Measurements from ENCODE around the gene ADGRV1. TPM values are rescaled to one million over a fixed set of nuclear protein-coding genes. Genes with fewer than 3 reads are reported as not detected.
"Not testable (repeated sequence)": the region's sequence is repeated elsewhere in the genome, so short reads cannot be mapped to it uniquely, and the experiment has no call there.

The ADGRV1 gene
- total RNA-seq, 1 donor from 2014 or later: 474 TPM

DNA sequence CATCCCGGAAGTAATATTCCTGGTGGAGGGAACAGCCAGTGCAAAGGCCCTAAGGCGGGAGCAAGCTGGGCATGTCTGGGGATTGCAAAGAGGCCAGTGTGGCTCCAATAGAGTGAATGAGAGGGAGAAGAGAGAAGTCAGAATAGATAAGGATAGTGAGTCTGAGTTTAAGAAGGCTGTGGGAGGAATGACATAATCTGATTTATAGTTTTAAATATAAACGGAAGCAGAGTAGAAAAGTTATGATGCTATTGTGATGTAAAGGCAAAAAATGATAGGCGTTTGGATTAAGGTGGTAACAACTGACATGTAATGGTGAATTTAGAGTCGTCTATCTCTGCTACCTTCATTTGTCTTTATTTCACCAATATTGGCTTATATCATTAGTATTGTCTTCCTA, 473.5 kb downstream of the ADGRV1 start:
- no peak for DNase-seq

DNA sequence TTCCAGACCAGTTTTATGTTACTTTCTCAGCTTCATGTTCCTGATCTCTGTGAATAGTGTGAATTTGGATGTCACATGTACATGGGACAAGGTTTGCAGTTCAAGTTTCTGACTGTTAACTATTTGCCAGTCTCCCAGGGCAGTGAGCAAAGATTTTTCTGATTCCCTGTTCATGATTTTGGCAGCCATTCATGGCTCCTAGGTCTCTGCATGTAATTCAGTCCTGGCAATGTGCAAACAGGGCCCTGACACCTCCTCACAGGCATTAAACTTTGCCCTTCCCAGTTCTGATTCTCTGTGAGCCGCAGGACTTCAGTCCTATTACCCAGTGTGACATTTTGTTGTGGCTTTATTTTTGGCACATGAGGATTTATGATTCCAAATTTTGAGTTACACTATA, 474.8 kb downstream of the ADGRV1 start:
- no peak for DNase-seq

DNA sequence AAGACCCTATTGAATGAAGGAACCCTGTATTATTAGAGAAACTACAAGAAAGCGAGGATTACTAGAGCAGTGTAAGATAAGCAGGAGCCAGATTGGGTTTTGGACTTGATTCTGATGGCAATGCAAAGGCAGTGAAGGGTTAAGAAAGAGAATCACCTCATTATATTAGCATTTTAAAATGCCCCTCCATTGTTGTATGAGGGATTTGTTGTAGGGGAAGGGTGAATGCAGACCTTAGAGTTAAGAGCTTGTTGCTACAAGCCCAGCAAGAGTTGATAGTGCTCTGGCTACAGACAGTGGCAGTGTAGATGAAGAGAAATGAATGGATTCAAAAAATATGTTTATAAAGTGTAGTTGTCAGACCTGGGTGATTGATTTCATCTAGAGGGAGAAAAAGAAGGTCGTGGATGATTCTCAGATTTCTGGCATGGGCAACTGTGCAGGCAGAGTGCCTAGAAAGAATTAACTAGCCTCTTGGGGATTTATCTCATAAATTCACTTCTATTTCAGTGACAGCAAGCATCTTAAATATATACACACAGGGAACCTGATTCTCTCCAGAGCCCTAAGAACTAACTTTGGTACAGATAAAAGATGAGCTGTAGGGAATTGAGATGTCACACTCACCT, 479.7 kb downstream of the ADGRV1 start:
- no peak for DNase-seq

DNA sequence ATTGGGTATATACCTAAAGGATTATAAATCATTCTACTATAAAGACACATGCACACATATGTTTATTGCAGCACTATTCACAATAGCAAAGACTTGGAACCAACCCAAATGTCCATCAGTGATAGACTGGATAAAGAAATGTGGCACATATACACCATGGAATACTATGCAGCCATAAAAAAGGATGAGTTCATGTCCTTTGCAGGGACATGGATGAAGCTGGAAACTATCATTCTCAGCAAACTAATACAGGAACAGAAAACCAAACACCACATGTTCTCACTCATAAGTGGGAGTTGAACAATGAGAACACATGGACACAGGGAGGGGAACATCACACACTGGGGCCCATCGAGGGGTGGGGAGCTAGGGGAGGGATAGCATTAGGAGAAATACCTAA, 482.5 kb downstream of the ADGRV1 start:
- DNase-seq: not testable (repeated sequence)

DNA sequence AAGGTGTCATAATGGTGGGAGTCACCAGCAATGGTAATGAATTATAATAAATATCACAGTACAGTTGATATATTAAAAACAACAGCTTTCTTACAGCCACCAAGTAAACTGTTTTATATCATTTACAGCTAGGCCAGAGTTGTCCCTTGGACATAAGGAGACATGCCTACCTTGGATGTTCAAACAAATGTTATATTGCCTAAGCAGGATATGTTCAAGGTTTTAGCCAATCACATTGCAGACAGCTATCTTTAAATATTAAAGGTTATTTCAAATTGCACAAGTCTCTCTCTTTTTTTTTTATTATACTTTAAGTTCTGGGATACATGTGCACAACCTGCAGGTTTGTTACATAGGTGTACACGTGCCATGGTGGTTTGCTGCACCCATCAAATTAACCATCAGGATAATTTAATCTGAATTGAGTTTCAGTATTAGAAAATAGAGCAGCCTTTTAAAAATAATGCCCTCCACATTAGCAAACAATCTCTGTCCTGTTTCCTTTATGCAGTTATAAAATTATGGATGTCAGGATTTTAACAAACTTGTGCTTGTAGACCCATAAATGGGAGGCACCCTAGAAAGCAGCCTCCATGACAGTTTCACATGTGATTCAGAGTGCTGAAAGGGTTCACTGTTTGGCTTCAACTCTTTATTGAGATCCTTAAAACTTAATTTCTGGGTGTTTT, 483.8 kb downstream of the ADGRV1 start:
- no peak for DNase-seq

DNA sequence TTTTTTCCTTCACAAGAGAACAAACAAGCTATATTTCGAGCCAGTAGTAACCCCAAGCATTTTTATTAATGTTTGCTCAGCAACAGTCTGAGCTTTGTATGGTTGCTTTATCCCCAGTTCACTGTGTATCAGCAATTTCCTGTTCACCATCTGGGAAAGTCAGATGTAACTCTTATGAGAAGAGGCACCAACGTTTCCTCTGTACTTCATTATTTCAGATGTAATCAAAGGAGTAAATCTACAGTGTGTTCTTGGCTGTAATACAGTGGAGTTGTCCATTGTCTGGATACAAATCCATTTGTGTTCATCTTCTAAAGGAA, 484.3 kb downstream of the ADGRV1 start:
- no peak for DNase-seq

DNA sequence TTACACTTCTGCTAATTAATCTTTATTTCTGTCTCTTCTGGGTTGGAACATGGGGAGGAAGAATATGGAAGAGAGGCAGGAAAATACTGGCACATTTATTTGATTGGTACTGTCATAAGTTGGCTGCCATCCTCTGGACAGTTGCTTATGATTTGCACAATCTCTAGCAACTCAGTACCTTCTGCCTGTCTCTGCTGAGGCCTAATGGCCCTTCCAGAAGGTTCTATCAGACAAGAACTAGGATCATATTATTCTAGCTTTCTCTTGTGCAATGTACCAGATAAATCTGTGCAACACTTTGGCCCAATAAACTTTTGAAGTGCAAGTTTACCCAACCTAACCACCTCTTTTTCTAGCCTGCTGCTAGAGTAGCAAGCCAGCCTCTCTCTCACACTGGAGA, 489.5 kb downstream of the ADGRV1 start:
- no peak for DNase-seq

DNA sequence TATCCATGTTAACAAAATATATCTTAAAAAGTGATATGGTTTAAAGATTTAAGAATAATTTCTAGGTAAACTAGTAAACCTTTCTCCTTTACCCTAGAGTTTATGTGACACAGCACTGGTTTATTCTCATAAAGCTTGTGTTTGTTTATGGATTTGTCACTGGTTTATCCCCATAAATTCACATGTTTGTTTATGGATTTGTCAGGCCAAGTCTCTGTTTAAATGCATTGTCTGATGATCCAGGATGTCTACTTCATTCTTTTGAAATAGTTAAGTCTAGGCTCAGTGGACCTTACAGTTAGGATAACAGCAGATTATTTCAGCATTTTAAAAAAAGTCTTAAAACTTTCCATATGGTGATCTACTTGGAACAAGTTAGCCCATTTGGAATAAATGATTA, 490.5 kb downstream of the ADGRV1 start:
- no peak for DNase-seq

DNA sequence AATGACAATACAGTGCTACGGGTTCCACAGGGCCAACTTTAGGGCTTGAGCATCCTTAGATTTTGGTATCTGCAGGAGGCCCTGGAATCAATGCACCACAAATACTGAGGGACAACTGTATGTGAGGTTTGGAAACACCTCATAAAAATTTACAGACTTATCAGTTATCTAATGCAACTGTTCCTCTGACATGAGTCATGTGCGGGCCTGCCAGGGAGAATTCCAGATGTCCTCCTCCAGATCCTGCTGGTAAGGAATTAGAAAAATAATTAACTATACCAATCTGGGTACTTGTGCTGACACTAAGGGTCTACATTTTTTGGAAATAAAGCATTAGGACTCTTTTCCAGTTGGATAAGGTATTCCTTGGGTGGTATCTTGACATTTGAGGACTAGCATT, 491.2 kb downstream of the ADGRV1 start:
- no peak for DNase-seq

DNA sequence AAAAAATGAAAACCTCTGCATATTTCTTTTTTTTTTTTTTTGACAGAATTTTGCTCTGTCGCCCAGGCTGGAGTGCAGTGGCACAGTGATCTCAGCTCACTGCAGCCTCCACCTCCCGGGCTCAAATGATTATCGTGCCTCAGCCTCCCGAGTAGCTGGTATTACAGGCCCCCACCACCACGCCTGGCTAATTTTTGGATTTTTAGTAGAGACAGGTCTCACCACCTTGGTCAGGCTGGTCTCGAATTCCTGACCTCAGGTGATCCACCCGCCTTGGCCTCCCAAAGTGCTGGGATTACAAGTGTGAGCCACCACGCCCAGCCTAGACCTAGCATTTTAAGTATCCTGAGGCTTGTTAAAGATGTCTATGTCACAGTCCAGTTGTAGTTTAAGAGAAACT, 493.8 kb downstream of the ADGRV1 start:
- DNase-seq: not testable (repeated sequence)

DNA sequence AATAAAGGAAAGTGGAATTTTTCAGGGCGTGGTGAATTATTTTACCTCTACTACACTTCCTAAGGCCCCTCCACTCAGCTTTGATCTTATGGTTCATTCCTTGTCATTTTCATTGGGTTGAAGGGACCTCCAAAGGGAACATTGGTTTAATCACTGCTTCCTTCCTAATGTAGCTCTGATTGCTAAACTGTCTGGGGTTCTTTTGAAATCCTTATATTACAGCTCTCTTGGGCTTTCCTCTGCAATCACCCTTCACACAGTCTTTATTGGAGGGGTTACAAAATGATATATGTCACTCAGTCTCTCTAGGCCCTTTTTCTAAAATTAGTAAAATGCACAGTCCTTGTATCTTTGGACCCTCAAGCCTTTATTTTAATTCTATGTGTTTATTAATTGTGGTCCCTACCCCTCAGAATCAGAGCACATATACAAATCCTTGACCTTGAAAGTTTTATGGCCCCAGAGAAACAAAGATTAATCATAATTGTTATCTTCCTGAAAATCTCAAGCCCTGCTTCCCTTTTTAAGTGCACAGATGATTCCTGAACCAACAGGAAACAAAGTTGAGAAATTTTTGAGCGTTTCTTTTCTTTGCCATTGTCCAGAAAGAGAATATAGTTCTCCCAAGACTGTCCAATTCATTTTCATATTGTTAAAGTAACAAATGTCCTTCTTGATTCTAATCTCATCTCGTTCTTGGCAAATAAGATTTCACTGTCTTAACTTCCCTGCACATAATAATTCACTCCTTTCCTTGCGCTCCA, 494.6 kb downstream of the ADGRV1 start:
- no peak for DNase-seq

DNA sequence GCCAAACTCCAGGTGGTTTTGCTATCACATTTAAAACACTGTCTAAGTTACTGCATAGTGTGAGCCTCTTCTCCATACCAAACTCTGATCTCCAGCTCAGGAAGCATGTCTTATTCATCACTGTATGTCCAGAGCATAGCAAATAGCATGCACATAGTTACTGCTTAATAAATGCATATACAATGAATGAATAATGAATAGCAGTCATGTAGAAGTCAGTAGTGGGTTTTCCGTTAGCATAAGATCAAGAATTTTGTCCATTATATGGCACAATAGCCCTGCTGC, 495.1 kb downstream of the ADGRV1 start:
- no peak for DNase-seq

DNA sequence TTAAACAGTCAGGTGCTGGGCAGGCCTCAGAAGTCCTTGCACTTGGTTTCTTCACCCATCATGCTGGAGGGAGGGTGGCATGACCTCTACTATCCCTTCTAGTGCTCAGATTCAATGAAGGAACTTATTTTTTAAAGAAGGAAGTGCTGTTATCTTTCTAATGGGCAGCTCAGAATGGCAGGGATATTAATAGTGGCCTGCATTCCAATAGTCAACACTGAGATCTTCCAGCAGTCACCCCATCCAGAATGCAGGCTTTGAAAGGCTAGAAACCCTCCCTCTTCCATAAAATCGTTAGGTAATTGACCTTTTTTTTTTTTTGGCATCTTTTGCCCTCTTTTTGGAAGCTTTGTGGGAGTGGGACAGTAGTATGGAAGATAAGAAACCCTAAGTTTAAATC, 499.6 kb downstream of the ADGRV1 start:
- no peak for DNase-seq

DNA sequence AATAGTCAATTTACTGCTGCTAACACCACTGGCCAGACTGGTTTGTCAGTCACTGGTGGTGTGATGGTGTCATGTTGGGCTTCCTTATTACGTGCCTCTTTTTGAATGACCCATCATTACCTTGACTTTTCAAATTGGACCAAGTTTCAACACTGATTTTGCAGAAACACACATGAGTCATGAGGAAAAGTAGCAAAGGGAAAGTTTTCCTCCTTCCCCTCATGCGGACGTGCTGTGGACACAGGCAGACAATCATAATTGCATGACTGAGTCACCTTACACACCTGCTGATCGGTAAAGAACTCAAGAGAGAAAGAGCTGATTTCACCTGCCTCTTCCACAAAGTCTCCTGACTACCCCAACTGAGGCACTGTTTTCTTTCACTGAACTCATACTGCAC, 500.0 kb downstream of the ADGRV1 start:
- DNase-seq: no peak

DNA sequence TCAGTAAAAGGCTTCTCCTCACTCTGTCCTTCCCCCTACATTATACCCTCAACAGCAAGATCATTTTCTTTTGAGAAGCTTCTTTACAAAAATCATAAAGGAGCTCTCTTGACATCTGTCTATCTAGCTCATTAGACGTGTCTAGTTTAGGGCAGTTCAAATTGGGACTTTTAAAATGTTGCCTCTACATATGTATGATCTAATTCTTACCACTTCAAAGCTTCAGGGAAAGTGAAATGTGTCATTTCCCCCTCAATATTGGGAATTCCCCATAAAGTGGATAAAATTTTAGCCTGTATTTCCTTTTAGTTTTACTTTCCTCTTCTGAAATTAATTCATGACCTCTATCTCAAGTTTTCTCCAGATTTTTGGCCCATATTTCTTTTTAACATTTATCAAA, 500.8 kb downstream of the ADGRV1 start:
- DNase-seq: no peak

DNA sequence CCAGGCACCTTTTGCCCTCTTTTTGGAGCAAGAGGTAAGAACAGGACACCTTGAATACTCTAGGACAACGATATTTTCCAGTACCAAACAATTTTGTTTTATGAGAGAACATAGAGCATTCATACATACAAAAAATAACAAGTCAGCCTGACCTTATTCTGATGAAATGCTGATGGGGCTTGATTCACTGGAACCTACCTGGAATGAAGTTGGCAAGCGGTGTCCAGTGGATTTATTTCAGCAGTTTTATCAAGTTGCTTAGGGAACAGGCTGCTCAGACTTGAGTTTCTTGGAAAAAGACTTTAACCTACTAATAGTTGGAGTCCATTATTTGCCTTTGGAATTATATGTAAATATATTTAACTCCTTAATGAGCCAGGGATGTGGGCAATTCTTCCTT, 502.5 kb downstream of the ADGRV1 start:
- DNase-seq: no peak

DNA sequence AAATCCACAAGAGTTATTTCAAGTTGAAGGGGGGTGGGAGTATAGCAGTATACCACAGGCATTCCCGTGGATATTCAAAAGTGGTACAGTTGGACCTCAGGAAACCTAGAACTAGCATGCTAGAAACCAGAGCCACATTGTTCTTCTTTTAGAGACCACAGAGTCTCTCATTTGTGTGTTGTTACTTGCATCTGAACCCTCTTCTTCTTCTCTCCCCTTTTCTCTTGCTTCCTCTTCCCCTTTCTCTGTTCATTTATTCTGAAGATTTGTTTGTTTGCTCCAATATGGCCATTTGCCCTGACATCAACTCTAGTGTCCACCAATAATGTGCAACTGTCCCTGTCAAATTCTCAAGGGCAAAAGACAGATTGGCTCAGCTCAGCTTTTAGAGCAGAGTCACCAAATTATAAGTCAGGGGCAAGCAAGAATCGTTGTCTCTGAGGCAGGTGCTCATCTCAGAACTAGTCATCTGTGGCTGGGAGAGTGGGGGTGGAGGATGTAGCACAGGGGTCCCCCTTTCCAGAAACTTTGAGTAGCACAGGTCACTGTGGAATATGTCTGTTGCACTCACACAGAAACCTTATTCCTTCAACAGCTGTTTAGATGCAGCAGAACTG, 503.5 kb downstream of the ADGRV1 start:
- DNase-seq: no peak

DNA sequence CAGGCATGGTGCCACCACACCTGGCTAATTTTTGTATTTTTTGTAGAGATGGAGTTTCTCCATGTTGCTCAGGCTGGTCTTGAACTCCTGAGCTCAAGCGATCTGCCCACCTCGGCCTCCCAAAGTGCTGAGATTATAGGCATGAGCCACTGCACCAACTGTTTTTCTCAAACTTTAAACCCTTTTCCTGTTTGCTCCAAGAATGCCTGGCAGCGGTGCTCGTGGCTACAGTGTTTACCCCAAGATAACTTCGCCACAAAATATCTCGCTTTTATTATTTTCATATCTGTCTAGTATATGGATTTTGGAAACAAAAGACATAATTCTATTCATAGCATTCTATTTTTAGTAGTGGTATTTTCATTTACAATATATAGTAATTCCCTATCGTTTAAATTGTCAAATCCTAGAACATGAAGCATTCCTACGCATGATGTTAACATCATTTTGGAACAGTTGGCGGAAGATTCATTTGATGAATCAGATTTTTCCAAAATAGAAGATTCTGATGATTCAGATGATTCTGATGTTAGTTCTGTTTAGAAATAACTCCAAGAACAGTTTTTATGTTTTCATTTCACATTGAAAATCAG, 504.6 kb downstream of the ADGRV1 start:
- not testable (repeated sequence) for DNase-seq

DNA sequence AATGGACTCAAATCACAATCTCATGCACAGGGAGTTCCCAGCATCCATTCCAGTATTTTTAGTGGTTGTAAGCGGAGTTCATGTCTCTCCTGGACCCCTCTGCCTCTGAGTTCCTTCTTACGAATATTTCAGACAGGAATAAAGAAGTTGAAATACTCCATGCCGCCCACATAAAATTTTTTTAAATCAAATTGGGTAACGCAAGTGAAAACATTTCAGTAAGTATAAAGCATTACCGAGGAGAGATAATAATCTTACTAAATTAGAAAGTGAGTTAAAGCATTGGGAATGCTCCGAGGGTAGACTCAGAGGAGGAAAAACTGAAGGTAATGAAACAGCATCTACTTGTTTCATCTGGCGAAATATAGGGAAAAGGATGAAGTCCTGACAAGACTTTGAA, 506.9 kb downstream of the ADGRV1 start:
- no peak for DNase-seq

DNA sequence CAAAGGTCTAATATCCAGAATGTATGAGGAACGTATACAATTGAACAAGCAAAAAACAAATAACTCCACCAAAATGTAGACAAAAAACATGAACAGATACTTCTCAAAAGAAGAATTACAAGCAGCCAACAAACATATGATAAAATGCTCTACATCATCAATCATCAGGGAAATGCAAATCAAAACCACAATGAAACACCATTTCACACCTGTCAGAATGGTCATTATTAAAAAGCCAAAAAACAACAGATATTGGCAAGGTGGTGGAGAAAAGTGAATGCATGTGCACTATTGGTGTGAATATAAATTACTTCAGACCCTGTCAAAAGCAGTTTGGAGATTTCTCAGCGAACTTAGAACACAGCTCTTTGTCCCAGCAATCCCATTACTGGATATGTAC, 510.8 kb downstream of the ADGRV1 start:
- no peak for DNase-seq

DNA sequence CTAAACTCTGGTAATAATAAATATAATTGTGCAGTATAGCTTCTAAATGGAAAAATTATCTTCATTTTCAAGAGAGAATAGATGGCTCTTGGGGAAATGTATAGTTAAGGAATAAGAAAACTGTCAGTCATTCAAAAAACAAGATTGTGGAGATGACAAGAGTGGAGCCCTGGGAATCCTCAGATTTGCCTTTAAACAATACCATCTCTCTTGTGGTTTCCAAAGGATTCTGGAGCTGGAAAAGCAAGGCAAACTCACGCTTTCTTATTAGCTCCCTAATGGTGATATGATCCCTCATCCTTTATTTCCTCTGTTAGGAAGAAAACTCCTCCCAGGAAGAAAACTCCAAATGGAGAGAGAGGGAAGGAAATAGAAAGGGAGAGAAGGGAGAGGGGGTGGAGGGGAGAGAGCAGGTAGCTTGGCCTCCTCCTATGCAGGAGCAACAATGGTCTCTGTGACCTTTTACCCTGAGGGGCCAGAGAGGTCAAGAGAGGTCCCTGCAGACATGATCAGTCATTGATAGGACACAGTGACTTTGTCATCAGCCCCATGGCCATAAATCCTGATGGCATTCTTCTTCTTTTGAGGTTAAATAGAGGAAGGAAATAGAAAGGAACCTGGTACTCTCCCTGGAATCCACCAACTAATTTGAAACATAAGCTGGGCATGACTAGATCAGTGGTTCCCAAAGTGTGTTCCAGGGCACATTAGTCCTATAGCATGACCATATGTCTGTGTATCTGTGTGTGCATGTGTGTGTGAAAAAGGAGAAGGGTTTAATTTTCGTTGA, 512.4 kb downstream of the ADGRV1 start:
- no peak for DNase-seq

DNA sequence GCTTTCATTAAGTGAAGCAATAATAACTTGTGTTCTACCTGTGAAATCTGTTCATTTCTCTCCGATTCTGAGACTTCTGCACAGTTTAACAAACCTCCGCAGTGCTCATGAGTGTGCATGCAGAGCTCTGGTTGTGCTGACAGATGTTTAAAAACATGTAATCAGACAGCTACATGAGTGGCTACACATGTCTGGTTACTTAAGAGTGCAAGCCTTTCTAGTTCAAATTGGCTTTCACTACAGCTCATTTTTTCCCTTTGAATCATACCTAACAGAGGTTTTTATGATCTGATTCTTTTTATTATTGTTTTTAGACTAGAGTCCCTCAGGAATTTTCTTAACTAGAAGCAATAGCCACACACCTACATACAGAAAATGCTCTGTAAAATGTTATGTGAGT, 514.3 kb downstream of the ADGRV1 start:
- no peak for DNase-seq

DNA sequence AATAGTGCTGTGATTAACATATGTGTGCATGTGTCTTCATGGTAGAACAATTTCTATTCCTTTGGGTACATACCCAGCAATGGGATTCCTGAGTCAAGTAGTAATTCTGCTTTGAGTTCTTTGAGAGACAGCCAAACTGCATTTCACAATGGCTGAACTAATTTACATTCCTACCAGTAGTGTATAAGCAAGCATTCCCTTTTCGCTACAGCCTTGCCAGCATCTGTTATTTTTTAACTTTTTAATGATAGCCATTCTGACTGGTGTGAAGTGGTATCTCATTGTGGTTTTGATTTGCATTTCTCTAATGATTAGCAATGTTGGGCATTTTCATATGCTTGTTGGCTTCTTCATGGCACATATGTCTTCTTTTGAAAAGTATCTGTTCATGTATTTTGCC, 516.0 kb downstream of the ADGRV1 start:
- DNase-seq: no peak

Measured in occipital lobe (tissue), 2 donors.